Stimulated activated CD4-positive, alpha-beta T cell treated with anti-CD3 and anti-CD28 coated beads, Interleukin-1b, Interleukin-23, amount 100 ng/mL, for 24 hours (primary cell): ENCODE measurements around the gene ADIPOR2.
A peak's percentile ranks its signal among the peaks of the same experiment; 100 is the strongest.

ENCODE experiments used
- DNase-seq, 4 experiments: peaks; one replicate each; pipeline ENCODE4 v3.0.0-alpha.2; 2020; ENCODE audit warnings: low read depth in 4 of 4, low spot score in 1 of 4

The ADIPOR2 gene

DNA sequence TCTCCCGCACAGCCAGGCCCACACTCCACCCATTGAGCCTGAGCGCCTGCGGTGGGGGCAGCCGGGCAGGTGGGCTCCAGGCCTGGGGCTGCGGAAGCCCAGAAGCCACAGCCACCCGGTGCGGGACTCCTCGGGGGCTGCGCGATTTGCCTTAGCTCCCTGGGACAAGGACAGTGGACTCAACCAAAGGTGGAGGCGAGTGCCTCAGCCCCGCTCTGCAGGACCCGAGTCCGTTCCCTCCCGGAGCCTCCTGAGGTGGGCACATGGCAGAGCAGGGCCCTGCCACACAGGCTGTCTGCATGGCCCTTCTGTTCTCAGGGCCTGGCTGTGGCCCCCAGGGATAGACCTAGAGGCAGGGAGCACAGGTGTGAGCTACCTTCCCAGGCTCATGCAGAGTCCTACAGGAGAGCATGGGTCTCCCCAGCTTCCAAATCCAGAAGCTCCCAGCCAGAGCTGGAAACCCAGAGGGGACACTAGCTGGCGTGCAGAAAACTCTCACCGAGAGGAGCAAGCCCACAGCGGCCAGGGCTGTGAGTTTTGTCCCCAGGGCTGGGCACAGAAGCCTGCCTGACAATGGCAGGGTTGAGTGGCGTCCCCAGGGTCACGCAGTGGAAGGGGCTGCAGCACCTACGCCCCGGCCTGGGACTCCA is 107.2 kb downstream of the ADIPOR2 start:
- DNase-seq, result no peak

- DNase-seq, result no peak
These were observed 107.8 kb downstream of the ADIPOR2 start for GRCh38 chr12:1798641-1799020.

GRCh38 chr12:1799051-1799881 is 108.4 kb downstream of the ADIPOR2 start:
- no peak for DNase-seq

GRCh38 chr12:1799882-1800400 is 109.1 kb downstream of the ADIPOR2 start:
- no peak for DNase-seq

DNA sequence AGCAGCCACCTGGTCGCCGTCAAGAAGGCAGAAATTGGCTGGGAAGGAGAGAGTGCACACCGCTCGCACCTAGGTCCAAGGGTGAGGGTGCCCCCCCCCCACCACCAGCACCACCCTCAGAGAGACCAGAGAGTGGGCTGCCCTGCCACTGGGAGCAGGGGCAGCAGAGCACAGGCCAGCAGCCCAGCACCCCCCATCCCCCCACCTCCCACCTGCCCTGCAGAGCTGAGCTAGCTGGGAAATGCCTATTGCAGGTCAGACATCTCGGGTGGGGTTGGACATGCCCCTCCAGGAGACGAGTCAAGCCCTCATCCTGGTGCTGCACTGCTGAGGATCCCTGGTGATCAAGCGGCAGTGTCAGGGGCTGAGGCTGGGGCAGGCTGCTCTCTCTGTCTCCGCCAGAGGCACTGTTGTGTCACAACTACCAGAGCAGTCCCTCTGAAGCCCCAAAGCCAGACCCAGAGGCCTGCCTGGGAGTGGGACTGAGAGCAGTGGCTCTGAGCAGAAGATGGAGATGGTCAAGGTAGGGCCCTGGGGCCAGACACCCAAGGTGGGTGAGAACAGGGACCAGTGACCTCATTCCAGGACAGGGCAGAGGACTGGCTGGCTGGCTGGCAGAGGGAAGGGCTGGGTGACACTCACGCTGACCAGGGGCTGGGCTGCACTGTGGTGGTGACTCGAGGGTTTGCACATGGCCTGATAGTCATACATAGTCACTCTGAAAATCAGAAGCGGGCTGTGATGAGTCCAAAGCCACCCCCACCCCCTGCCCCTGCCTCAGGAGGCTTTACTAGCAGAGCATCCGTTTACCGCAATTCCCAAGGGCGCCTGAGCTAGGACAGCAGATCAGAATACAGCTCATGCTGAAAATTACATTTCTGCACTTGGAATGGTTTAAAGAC is 109.8 kb downstream of the ADIPOR2 start:
- DNase-seq, result no peak

- no peak for DNase-seq
These were observed 110.6 kb downstream of the ADIPOR2 start for GRCh38 chr12:1801303-1801975.

DNA sequence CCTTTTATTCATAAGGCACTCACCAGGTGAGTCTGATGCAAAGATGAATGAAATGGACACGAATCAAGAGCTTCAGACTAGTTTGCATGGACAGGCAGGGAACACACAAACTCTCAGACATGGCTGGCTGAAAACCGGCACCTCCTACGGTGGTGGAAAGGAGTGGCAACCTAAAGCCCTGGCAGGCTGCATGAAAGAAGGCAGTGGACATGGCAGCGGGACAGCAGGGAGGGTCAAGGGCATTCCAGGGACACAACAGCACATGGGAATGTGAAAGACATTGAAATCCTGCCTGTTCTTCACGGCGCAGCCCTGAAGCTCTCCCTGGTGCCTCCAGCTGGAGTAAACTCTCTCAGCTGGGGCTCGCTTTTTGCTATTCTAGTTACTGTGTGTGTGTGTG is 112.9 kb downstream of the ADIPOR2 start:
- DNase-seq, result no peak

- peak; percentile 70 to 84 (median 80) for DNase-seq
These were observed 113.9 kb downstream of the ADIPOR2 start for GRCh38 chr12:1804545-1805332.

GRCh38 chr12:1805441-1806081 is 114.7 kb downstream of the ADIPOR2 start:
- no peak for DNase-seq

DNA sequence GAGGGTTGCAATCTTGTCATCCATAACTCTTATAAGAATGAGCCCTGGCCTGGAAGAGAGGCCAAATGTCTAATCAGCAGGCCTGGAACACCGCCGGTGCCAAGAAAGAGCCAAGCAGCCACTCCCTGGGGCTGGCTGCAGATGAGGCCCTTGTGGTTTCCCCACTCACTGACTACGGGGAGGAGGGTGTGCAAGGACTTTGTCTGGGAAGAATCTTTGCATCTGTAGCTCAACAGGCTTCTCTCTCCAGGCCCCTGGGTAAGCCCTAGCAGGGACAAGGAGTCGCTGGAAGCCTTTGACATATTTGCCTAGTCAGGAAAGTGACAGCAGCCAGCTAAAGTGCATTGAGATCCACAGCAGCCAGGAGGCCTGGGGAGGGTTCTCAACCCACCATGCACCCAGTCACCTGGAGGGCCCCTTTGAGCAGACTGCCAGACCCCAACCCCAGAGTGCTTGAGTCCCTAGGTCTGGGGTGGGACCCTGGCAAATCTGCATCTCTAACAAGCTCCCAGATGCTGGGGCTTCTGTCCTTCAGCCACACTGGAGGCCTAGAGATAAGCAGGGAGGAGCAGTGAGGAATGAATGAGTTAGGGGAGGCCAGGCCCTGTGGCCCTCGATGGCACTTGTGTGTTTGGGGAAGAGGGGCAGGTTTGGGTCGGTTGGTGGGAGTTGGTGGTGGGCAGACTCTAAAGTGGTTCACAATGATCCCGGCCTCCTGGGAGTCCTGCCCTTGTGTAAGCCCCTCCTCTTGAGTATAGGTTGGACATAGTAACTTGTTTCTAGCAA is 115.6 kb downstream of the ADIPOR2 start:
- DNase-seq, result no peak

DNA sequence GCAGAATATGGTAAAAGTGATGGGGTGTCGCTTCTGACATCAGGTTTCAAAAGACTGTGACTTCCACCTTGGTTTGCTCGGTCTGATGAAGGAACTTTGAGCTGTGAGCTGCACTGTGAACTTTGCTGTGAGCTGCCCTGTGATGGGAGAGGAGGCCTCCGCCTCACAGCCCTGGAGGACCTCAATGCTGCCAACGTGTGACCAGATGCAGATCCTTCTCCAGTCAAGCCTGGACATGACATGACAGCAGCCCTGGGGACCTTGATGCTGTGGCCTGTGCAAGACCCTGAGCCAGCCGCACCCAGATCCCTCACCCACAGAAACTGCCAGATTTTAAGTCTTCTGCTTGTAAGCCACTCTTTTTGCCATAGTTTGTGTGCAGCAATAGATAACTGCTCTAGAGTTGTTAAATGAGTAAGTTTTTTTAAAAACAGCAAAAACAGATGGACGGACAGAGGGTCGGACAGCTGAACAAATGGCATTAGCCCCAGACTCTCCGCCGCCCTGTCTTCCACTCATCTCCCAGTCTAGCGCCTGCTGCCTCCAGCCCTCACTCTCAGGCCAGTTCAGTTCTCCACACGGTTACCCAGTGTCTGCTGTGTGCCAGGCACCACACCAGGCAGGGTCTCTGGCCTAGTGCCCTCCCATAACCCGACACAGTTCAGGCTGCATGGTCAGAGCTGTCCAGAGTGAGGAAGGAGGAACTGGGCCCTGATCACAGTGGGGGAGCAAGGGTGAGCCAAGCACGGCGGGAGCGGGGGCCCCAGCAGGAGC is 116.4 kb downstream of the ADIPOR2 start:
- no peak for DNase-seq

DNA sequence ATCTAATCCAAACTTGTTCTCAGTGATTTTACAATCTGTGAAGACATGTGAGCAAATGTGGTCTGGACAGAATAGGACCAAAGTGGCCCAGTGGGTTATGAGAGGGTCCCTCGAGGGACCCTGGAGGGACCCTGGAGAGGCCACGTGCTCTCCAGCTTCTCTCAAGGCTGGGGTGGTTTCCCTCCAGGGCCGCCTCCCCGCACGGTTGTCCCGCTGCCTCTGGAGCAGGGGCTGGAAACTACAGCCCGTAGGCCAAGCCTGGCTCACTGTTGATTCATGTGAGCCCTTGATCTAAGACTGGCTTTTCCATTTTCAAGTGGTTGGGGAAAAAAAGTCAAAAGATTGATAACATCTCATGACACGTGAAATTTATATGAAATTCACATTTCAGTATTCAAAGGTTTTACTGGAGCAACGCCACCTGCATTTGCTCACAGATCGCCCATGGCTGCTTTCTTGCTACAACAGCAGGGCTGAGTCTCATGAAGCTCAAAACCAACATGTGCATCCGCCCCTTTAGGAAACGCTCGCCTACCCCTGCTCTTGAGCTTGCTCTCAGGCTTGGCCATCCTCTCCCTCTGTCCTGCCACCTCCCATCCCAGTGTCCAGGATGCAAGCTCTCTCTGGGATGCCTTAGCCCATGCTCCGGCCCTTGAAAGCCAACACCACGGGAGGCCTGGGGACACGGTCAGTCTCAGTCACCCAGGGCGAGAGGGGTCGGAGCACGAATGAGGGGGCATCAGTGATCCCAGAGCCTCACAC is 117.3 kb downstream of the ADIPOR2 start:
- no peak for DNase-seq

GRCh38 chr12:1808798-1809480 is 118.1 kb downstream of the ADIPOR2 start:
- DNase-seq, result no peak

GRCh38 chr12:1809591-1810190 is 118.8 kb downstream of the ADIPOR2 start:
- no peak for DNase-seq

- no peak for DNase-seq
These were observed 119.5 kb downstream of the ADIPOR2 start for GRCh38 chr12:1810201-1810930.

DNA sequence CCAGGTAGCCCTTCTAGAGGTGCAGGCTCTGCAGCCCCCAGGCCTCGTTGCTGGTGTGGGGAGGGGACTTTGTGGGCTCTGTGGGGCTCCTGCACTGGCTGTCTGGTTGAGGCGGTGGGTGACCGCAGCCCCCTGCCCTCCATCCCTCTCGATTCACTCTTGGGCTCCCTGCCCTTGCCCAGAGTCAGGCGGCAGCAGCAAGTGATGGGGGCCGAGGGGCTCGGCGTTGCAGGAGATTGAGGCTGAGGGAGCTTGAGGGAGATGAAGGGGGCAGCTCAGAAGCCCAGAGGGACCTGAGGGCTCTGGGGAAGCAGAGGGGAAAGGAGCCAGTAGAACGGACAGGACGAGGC is 120.0 kb downstream of the ADIPOR2 start:
- DNase-seq, result no peak
